SK-N-SH (cell line): ENCODE data around the gene FAM227A. TPM values are rescaled to one million over a fixed set of nuclear protein-coding genes. Genes with fewer than 3 reads are reported as not detected.
"Not testable (repeated sequence)": the region's sequence is repeated elsewhere in the genome, so short reads cannot be mapped to it uniquely, and the experiment has no call there.

ENCODE experiments used
- CTCF ChIA-PET: fragments of 300-600, 350-600 bp; formaldehyde crosslinking; extraction: SDS; loops from one replicate; lab custom pipeline; 2021; lab: Yijun Ruan, JAX
- POLR2A ChIA-PET: fragments of 350-600 bp; sonication (Branson Sonifier 250); formaldehyde crosslinking; extraction: SDS; loops from one replicate; lab custom pipeline; 2020; ENCODE audit warnings: antibody characterized with exemption, inconsistent platforms; lab: Yijun Ruan, JAX
- DNase-seq: peaks from one replicate; pipeline ENCODE4 v3.0.0; 2012
- H2AFZ ChIP-seq: fragments of 200-600 bp; sonication (generic); 2 replicates; pipeline ENCODE4 v1.8.1; 2016; ENCODE audit warnings: antibody characterized with exemption, mild to moderate bottlenecking, low read depth
- H3F3A ChIP-seq: fragments of 200-600 bp; sonication (generic); replicated peaks from 2 replicates; pipeline ENCODE3; 2016; ENCODE audit warnings: antibody characterized with exemption, mild to moderate bottlenecking; ENCODE audit not compliant: insufficient read depth
- H3K27ac ChIP-seq, 2 experiments: fragments of 200-500 bp in 1 of 2; fragments of 200-600 bp in 1 of 2; sonication (Bioruptor generic) in 1 of 2; sonication (generic), shearing (Covaris generic) in 1 of 2; 2 replicates each; pipeline versions ENCODE4 v1.5.1 to v1.6.1; 2014 to 2016; ENCODE audit warnings: low read depth in 2 of 2, inconsistent platforms in 1 of 2, low read length in 1 of 2, mild to moderate bottlenecking in 1 of 2, mixed read lengths in 1 of 2
- H3K27me3 ChIP-seq: fragments of 200-600 bp; sonication (generic), shearing (Covaris generic); 2 replicates; pipeline ENCODE4 v1.6.1; 2016; ENCODE audit warnings: mixed run types; ENCODE audit not compliant: insufficient read depth
- H3K36me3 ChIP-seq, 2 experiments: fragments of 200-500 bp in 1 of 2; fragments of 200-600 bp in 1 of 2; sonication (Bioruptor generic) in 1 of 2; sonication (generic) in 1 of 2; replicated peaks in 1 of 2; 2 replicates each; pipeline versions ENCODE3 to v1.5.1; 2014 to 2016; ENCODE audit warnings: low read length in 1 of 2, mild to moderate bottlenecking in 1 of 2; ENCODE audit not compliant: insufficient read depth in 2 of 2, control insufficient read depth in 1 of 2
- H3K4me1 ChIP-seq, 2 experiments: fragments of 200-500 bp in 1 of 2; fragments of 200-600 bp in 1 of 2; sonication (Bioruptor generic) in 1 of 2; sonication (generic), shearing (Covaris generic) in 1 of 2; 2 replicates each; pipeline versions ENCODE4 v1.5.1 to v1.6.1; 2014 to 2016; ENCODE audit warnings: low read depth in 1 of 2, low read length in 1 of 2, mixed run types in 1 of 2; ENCODE audit not compliant: insufficient read depth in 2 of 2, control insufficient read depth in 1 of 2
- H3K4me2 ChIP-seq: fragments of 200-600 bp; sonication (generic), shearing (Covaris generic); 2 replicates; pipeline ENCODE4 v1.6.1; 2017; ENCODE audit warnings: mixed run types
- H3K4me3 ChIP-seq, 2 experiments: fragments of 200-500 bp in 1 of 2; fragments of 200-600 bp in 1 of 2; sonication (Bioruptor generic) in 1 of 2; sonication (generic), shearing (Covaris generic) in 1 of 2; 2 replicates each; pipeline versions ENCODE4 v1.5.1 to v1.8.1; 2014 to 2016; ENCODE audit warnings: low read depth in 2 of 2, inconsistent platforms in 1 of 2, low read length in 1 of 2, mild to moderate bottlenecking in 1 of 2, mixed read lengths in 1 of 2, moderate library complexity in 1 of 2
- H3K79me2 ChIP-seq: fragments of 200-600 bp; sonication (generic); 2 replicates; pipeline ENCODE4 v1.8.1; 2017; ENCODE audit warnings: mild to moderate bottlenecking; ENCODE audit not compliant: insufficient read depth
- H3K9ac ChIP-seq: fragments of 200-600 bp; sonication (generic); 2 replicates; pipeline ENCODE4 v1.6.1; 2017; ENCODE audit warnings: mixed run types
- H3K9me2 ChIP-seq: fragments of 200-600 bp; sonication (generic); 2 replicates; pipeline ENCODE4 v1.6.1; 2017; ENCODE audit warnings: mixed run types
- H3K9me3 ChIP-seq: fragments of 200-600 bp; sonication (generic); 2 replicates; pipeline ENCODE4 v1.6.1; 2017; ENCODE audit warnings: mixed run types, mild to moderate bottlenecking, moderate library complexity
- H4K20me1 ChIP-seq: fragments of 200-600 bp; sonication (generic); 2 replicates; pipeline ENCODE4 v1.6.1; 2017; ENCODE audit warnings: mild to moderate bottlenecking, mixed run types; ENCODE audit not compliant: insufficient read depth
- CTCF ChIP-seq: fragments of 200-600 bp; sonication (generic); IDR thresholded peaks from 2 replicates; pipeline ENCODE4 v1.6.1; 2017; ENCODE audit warnings: antibody characterized with exemption, mild to moderate bottlenecking, moderate library complexity
- ELF1 ChIP-seq: IDR thresholded peaks from 2 replicates; pipeline ENCODE4 v1.4.0; 2012
- EP300 ChIP-seq, 2 experiments: IDR thresholded peaks; 2 replicates each; pipeline versions ENCODE4 v1.4.0 to v1.6.1; 2012; ENCODE audit warnings: borderline replicate concordance in 1 of 2, low read depth in 1 of 2, low read length in 1 of 2
- FOXM1 ChIP-seq: IDR thresholded peaks from 2 replicates; pipeline ENCODE4 v1.4.0; 2012; ENCODE audit warnings: low read depth, mild to moderate bottlenecking
- GATA2 ChIP-seq: sonication (generic); formaldehyde crosslinking; IDR thresholded peaks from 2 replicates; pipeline ENCODE4 v1.5.0; 2020; ENCODE audit warnings: mild to moderate bottlenecking, missing genetic modification reagents
- MEF2A ChIP-seq: IDR thresholded peaks from 2 replicates; pipeline ENCODE4 v1.4.0; 2012; ENCODE audit warnings: low read depth, borderline replicate concordance
- NRF1 ChIP-seq: IDR thresholded peaks from 2 replicates; pipeline ENCODE4 v1.6.1; 2012; ENCODE audit warnings: low read depth, mild to moderate bottlenecking, low read length
- PBX3 ChIP-seq: IDR thresholded peaks from 2 replicates; pipeline ENCODE4; 2012
- RAD21 ChIP-seq: IDR thresholded peaks from 2 replicates; pipeline ENCODE4 v1.6.1; 2012; ENCODE audit warnings: mild to moderate bottlenecking, low read length
- RXRA ChIP-seq: IDR thresholded peaks from 2 replicates; pipeline ENCODE4 v1.4.0; 2012; ENCODE audit warnings: low read depth, mild to moderate bottlenecking, borderline replicate concordance
- SIN3A ChIP-seq: IDR thresholded peaks from 2 replicates; pipeline ENCODE4 v1.6.1; 2012; ENCODE audit warnings: low read depth, mild to moderate bottlenecking, low read length, moderate library complexity, borderline replicate concordance
- TCF12 ChIP-seq: IDR thresholded peaks from 2 replicates; pipeline ENCODE4 v1.4.0; 2012
- ZBTB33 ChIP-seq: IDR thresholded peaks from 2 replicates; pipeline ENCODE4 v1.4.0; 2012; ENCODE audit warnings: low read depth, borderline replicate concordance
- WGBS: methylation state at CpG from one replicate; pipeline ENCODE4 v1.1.6; 2017; ENCODE audit warnings: low lambda C conversion rate; 5-methylcytosine and 5-hydroxymethylcytosine counted together
- polyA plus RNA-seq, 3 experiments: library from polyadenylated mRNA; depleted of rRNA; stranded (reverse); fragments of >200 nt; gene quantifications; 2 replicates each; pipeline ENCODE4 v1.2.3, GENCODE V29; 2012

Gene FAM227A
- polyA plus RNA-seq, 1 of the 3 experiments (the other 2 are of a cell fraction), result 1.2 TPM

GRCh38 chr22:38618258-38618657 lies 37.9 kb downstream of the FAM227A start:
- Histone ChIP-seq H3K4me3 (no peak overlapping the region), H3K4me1 (no peaks in the 10 kb centered on the region), H4K20me1 (no peaks in the 10 kb centered on the region), H3F3A (no peaks in the 10 kb centered on the region), H3K9me3 (no peaks in the 10 kb centered on the region), H3K27ac (no peak overlapping the region), H2AFZ (no peak overlapping the region), H3K79me2 (no peaks in the 10 kb centered on the region)
- DNase-seq, result no peak
- CTCF ChIA-PET, result no interaction called here
- 100% methylated on average over 1 of the region's 1 CpG for WGBS
- TF ChIP-seq NRF1 (no peak), SIN3A (no peak), RXRA (no peak), RAD21 (no peak), FOXM1 (no peak), CTCF (no peak), GATA2 (CRISPR knock-in tag) (no peak), ZBTB33 (no peak), TCF12 (no peak), EP300 (IDR thresholded peaks at IDR 0.05; ENCODE audit: borderline replicate concordance in 1 of 2, low read depth in 1 of 2, low read length in 1 of 2) (no peak), ELF1 (no peak), PBX3 (no peak), MEF2A (no peak)
- TF ChIP-seq, all 33 proteins: peak for 0
- POLR2A ChIA-PET, result no interaction called here
- Histone ChIP-seq H3K9me2 (no peaks in the 10 kb centered on the region), H3K9ac (no peak overlapping the region), H3K36me3 (no peaks in the 10 kb centered on the region), H3K4me2 (no peak overlapping the region), H3K27me3 (no peaks in the 10 kb centered on the region)

- H3K4me1 ChIP-seq, H2AFZ ChIP-seq, POLR2A ChIA-PET, H3K9ac ChIP-seq, H3K27me3 ChIP-seq, H3K27ac ChIP-seq, CTCF ChIA-PET, H3K9me2 ChIP-seq, H3K4me2 ChIP-seq, H3K9me3 ChIP-seq, H4K20me1 ChIP-seq, DNase-seq, H3K79me2 ChIP-seq, H3K36me3 ChIP-seq, H3F3A ChIP-seq, H3K4me3 ChIP-seq: not testable (repeated sequence)
- 98% methylated on average over 9 of the region's 9 CpGs for WGBS
These were observed 41.2 kb downstream of the FAM227A start for GRCh38 chr22:38615064-38615405.
